ENCODE data around the gene PRPH. TPM values are rescaled to one million over a fixed set of nuclear protein-coding genes. Genes with fewer than 3 reads are reported as not detected.
"Not testable (repeated sequence)": the region's sequence is repeated elsewhere in the genome, so short reads cannot be mapped to it uniquely, and the experiment has no call there.

PRPH gene
- total RNA-seq, 2 experiments from 2014 or later: not detected

DNA sequence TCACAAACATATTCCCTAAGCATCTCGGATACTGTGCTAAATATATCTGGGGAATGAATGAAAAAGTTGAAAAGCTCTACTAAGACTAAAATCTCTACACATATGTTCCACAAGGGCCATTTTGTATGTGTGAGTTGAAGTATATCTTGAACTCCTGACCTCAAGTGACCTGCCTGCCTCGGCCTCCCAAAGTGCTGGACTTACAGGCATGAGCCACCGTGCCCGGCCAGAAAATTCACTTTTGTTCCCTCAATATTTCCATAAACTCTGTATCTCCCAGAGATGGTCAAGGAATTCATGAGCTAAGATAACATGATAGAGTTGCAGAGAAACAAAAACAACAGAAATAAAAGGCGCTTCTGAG is 31.6 kb upstream of the PRPH start:
- ATAC-seq: no peak

GRCh38 chr12:49264466-49264872 is 30.5 kb upstream of the PRPH start:
- DNase-seq (peak; percentile 71), ATAC-seq (peak; percentile 63)
- H3K4me3 Mint-ChIP-seq: peak overlapping the region; percentile 99
- H3K9me3 Mint-ChIP-seq (ENCODE audit: insufficient read depth): no peaks in the 10 kb centered on the region
- no peaks in the 10 kb centered on the region for H3K27me3 Mint-ChIP-seq (ENCODE audit: low read depth)
- peak overlapping the region; percentile 99 for H3K27ac Mint-ChIP-seq
- H3K4me1 Mint-ChIP-seq (ENCODE audit: low read depth): peaks cover 44% of the 10 kb centered on the region
- H3K36me3 Mint-ChIP-seq (ENCODE audit: low read depth): peaks cover 39% of the 10 kb centered on the region
- ChIA-PET CTCF (interaction anchor here (1.2 to 2.8 kb wide), 7 partner anchors 11 to 177 kb away, joined by 3 to 14 read pairs (median 6); partner anchors contain the start of gene DNAJC22), POLR2A (interaction anchor here (0.8 to 4.4 kb wide), 11 partner anchors 12 to 477 kb away, joined by 3 to 49 read pairs (median 4); partner anchors contain the start of genes SPATS2, TMBIM6, TROAP and TUBA1A)

More for the DNA sequence above, 31.6 kb upstream of the PRPH start:
- no peaks in the 10 kb centered on the region for H3K27me3 Mint-ChIP-seq (ENCODE audit: low read depth)
- peak overlapping the region; percentile 55 for H3K27ac Mint-ChIP-seq
- no peaks in the 10 kb centered on the region for H3K9me3 Mint-ChIP-seq (ENCODE audit: insufficient read depth)
- peaks cover 28% of the 10 kb centered on the region for H3K36me3 Mint-ChIP-seq (ENCODE audit: low read depth)
- DNase-seq: no peak
- peak overlapping the region; percentile 85 for H3K4me3 Mint-ChIP-seq
- H3K4me1 Mint-ChIP-seq (ENCODE audit: low read depth): peaks cover 35% of the 10 kb centered on the region
- ChIA-PET CTCF (interaction anchor here (1.0 to 2.8 kb wide), 9 partner anchors 10 to 176 kb away, joined by 3 to 14 read pairs (median 4); partner anchors contain the start of gene TUBA1B), POLR2A (interaction anchor here (0.5 to 4.4 kb wide), 10 partner anchors 10 to 478 kb away, joined by 3 to 49 read pairs (median 4); partner anchors contain the start of genes TMBIM6, TROAP, TUBA1A and TUBA1B)

GRCh38 chr12:49264873-49265792 is 29.8 kb upstream of the PRPH start, which contains the start of gene TUBA1C:
TSS of gene TUBA1C (plus strand) at chr12:49265082. CDS start at chr12:49265182, 100 bp downstream.
- Mint-ChIP-seq H3K4me3 (peak within 1 kb of the TSS; percentile 99), H3K9me3 (ENCODE audit: insufficient read depth) (no peaks in the 10 kb centered on the region), H3K36me3 (ENCODE audit: low read depth) (peaks cover 45% of the 10 kb centered on the region), H3K27ac (peak within 1 kb of the TSS; percentile 99), H3K4me1 (ENCODE audit: low read depth) (peaks cover 49% of the 10 kb centered on the region), H3K27me3 (ENCODE audit: low read depth) (no peaks in the 10 kb centered on the region)
- ChIA-PET CTCF (interaction anchor here (1.1 to 4.3 kb wide), 7 partner anchors 24 to 177 kb away, joined by 3 to 18 read pairs (median 6); partner anchors contain the start of genes C1QL4 and DNAJC22), POLR2A (interaction anchor here (0.5 to 4.4 kb wide), 22 partner anchors 10 to 698 kb away, joined by 3 to 49 read pairs (median 3); partner anchors contain the start of genes PRPH, SPATS2, TMBIM6 and TROAP)
- ATAC-seq (peak; percentile 88), DNase-seq (peak; percentile 94)

DNA sequence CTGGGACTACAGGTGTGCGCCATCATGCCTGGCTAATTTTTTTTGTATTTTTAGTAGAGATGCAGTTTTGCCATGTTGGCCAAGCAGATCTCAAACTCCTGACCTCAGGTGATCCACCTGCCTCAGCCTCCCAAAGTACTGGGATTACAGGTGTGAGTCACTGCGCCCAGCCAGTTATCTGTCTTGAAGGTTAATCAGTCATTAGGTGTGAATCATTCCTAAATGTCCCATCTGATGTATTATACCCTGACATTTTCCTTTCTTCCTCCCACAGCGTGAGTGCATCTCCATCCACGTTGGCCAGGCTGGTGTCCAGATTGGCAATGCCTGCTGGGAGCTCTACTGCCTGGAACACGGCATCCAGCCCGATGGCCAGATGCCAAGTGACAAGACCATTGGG is 25.8 kb upstream of the PRPH start:
- DNase-seq; ATAC-seq; H3K27ac Mint-ChIP-seq; POLR2A ChIA-PET; H3K9me3 Mint-ChIP-seq (ENCODE audit: insufficient read depth); H3K4me3 Mint-ChIP-seq; H3K27me3 Mint-ChIP-seq (ENCODE audit: low read depth): not testable (repeated sequence)
- peaks cover 62% of the 10 kb centered on the region for H3K36me3 Mint-ChIP-seq (ENCODE audit: low read depth)
- CTCF ChIA-PET: interaction anchor here (1.0 to 4.3 kb wide), 3 partner anchors 8 to 73 kb away, joined by 3 to 18 read pairs (median 4); no protein-coding TSS in a partner anchor
- H3K4me1 Mint-ChIP-seq (ENCODE audit: low read depth): peaks cover 39% of the 10 kb centered on the region

DNA sequence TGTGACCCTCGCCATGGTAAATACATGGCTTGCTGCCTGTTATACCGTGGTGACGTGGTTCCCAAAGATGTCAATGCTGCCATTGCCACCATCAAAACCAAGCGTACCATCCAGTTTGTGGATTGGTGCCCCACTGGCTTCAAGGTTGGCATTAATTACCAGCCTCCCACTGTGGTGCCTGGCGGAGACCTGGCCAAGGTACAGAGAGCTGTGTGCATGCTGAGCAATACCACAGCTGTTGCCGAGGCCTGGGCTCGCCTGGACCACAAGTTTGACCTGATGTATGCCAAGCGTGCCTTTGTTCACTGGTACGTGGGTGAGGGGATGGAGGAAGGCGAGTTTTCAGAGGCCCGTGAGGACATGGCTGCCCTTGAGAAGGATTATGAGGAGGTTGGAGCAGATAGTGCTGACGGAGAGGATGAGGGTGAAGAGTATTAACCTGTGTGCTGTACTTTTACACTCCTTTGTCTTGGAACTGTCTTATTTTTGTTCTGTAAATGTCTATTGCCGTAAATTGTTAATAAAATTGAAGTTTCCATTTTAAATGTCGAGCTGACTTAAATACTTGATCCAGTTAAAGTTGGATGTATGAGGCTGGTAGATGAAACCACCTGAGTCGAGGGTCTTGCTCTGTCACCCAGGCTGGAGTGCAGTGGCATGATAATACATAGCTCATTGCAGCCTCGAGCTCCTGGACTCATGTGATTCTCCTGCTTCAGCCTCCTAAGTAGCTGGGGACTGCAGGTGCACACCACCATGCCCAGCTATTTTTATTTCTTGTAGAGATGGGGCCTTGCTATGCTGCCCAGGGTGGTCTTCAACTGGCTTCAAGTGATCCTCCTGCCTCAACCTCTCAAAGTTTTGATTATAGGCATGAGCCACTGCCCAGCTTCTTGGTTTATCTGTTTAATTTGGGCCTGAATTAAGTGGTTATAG is 21.9 kb upstream of the PRPH start:
- Mint-ChIP-seq H3K4me1 (ENCODE audit: low read depth) (peaks cover 18% of the 10 kb centered on the region), H3K27me3 (ENCODE audit: low read depth) (no peaks in the 10 kb centered on the region), H3K9me3 (ENCODE audit: insufficient read depth) (no peaks in the 10 kb centered on the region), H3K4me3 (no peak overlapping the region), H3K27ac (no peak overlapping the region), H3K36me3 (ENCODE audit: low read depth) (peaks cover 48% of the 10 kb centered on the region)
- ATAC-seq (no peak), DNase-seq (no peak)
- ChIA-PET CTCF (interaction anchor here (1.0 kb wide), 1 partner anchor 50 kb away, joined by 3 read pairs; no protein-coding TSS in a partner anchor), POLR2A (interaction anchor here (0.8 to 1.5 kb wide), 2 partner anchors 9 to 74 kb away, joined by 3 read pairs; partner anchors contain the start of gene DNAJC22)

- H3K27ac Mint-ChIP-seq: no peak overlapping the region
- CTCF ChIA-PET: interaction anchor here (1.0 to 1.2 kb wide), 2 partner anchors 49 to 65 kb away, joined by 3 read pairs; no protein-coding TSS in a partner anchor
- no peaks in the 10 kb centered on the region for H3K9me3 Mint-ChIP-seq (ENCODE audit: insufficient read depth)
- ATAC-seq (no peak), DNase-seq (no peak)
- POLR2A ChIA-PET: interaction anchor here (0.8 to 1.7 kb wide), 4 partner anchors 7 to 73 kb away, joined by 3 to 4 read pairs (median 3); partner anchors contain the start of gene DNAJC22
- no peak overlapping the region for H3K4me3 Mint-ChIP-seq
- peaks cover 42% of the 10 kb centered on the region for H3K36me3 Mint-ChIP-seq (ENCODE audit: low read depth)
- no peaks in the 10 kb centered on the region for H3K27me3 Mint-ChIP-seq (ENCODE audit: low read depth)
- peaks cover 11% of the 10 kb centered on the region for H3K4me1 Mint-ChIP-seq (ENCODE audit: low read depth)
Measured at GRCh38 chr12:49273726-49274395, 21.1 kb upstream of the PRPH start.

GRCh38 chr12:49274396-49275069 is 20.4 kb upstream of the PRPH start:
- ChIA-PET CTCF (interaction anchor here (0.6 to 1.2 kb wide), 3 partner anchors 14 to 175 kb away, joined by 3 read pairs; no protein-coding TSS in a partner anchor), POLR2A (interaction anchor here (1.2 to 1.7 kb wide), 2 partner anchors 8 to 9 kb away, joined by 3 to 4 read pairs; no protein-coding TSS in a partner anchor)
- ATAC-seq: no peak
- Mint-ChIP-seq H3K4me3 (no peak overlapping the region), H3K9me3 (ENCODE audit: insufficient read depth) (no peaks in the 10 kb centered on the region), H3K27ac (no peak overlapping the region), H3K4me1 (ENCODE audit: low read depth) (peaks cover 8% of the 10 kb centered on the region), H3K36me3 (ENCODE audit: low read depth) (peaks cover 36% of the 10 kb centered on the region), H3K27me3 (ENCODE audit: low read depth) (no peaks in the 10 kb centered on the region)
- DNase-seq: no peak

DNA sequence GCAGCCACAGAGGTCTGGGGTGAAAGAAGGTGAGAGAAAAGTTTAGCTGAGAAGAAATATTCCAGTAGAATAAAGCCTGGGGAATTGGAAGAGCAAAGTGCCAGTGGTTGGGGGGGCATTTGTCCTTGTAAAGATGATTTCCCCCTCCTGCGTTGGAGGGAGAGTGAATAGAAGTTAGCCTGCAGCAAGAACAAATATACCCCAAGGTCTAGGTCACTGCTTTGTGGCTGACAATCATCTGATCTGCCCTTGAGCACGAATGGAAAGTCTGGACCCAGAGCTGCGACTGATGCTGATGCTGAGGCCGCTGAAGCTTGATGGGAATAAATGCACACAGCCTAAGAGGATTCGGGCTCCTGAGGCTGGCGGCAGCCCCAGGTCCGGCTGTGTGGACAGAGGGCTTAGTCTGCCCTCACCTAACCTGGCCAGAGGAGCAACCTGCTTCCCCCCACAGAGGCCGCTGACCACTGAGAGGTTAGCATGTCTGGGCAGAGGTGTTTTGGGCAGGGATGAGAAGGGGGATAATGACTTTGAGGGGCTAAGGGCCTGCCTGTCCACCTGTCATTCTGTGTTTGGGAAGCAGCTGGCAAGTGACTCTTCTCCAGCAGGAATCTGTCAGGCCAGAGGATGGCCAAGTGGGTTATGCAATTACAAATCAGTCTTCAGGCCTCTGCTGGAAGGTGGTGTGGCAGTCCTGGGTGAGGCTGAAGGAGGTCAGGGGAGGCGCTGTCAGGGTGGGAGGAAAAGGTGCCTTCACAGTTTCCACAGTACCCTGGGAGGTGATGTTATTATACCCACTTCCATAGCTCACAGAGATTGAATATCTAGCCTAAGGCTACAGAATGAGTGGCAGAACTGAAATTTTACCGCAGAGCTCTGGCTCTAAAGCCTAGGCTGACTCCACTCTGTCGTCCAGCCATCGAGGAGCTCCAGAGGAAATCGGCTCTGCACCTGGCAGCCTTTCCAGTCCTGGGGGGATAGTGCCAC is 18.4 kb upstream of the PRPH start:
- DNase-seq: no peak
- ChIA-PET CTCF (interaction anchor here (0.6 to 1.5 kb wide), 7 partner anchors 8 to 212 kb away, joined by 3 to 4 read pairs (median 3); partner anchors contain the start of gene PRPH), POLR2A (interaction anchor here (0.6 kb wide), 1 partner anchor 112 kb away, joined by 3 read pairs; no protein-coding TSS in a partner anchor)
- Mint-ChIP-seq H3K9me3 (ENCODE audit: insufficient read depth) (no peaks in the 10 kb centered on the region), H3K27me3 (ENCODE audit: low read depth) (peaks cover 3% of the 10 kb centered on the region), H3K36me3 (ENCODE audit: low read depth) (peaks cover 24% of the 10 kb centered on the region), H3K4me1 (ENCODE audit: low read depth) (no peaks in the 10 kb centered on the region), H3K27ac (no peak overlapping the region), H3K4me3 (no peak overlapping the region)
- no peak for ATAC-seq

DNA sequence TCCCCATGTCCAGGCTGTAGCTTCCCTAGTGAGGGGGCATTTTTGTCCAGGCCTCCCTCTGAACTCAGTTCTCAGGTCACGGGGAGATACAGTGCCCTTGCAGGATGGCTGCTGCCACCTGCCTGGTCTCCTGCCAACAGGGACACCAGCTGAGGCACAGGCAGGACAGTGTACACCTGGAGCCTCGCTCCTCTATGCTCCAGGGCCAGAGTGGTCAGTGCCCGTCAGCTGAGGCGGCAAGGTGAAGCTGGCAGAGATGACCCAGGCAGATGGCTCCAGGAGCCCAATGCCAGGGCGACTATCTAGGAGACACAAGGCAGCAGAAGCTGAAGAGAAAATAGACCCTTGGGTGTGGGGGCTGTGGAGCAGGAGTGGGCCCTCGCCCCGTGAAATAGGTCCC is 17.5 kb upstream of the PRPH start:
- Mint-ChIP-seq H3K27ac (no peak overlapping the region), H3K4me3 (no peak overlapping the region), H3K4me1 (ENCODE audit: low read depth) (no peaks in the 10 kb centered on the region), H3K9me3 (ENCODE audit: insufficient read depth) (no peaks in the 10 kb centered on the region), H3K27me3 (ENCODE audit: low read depth) (peaks cover 5% of the 10 kb centered on the region), H3K36me3 (ENCODE audit: low read depth) (peaks cover 21% of the 10 kb centered on the region)
- no peak for ATAC-seq
- ChIA-PET POLR2A (interaction anchor here (0.9 to 1.1 kb wide), 2 partner anchors 12 to 13 kb away, joined by 3 to 4 read pairs; partner anchors contain the start of gene TUBA1C), CTCF (interaction anchor here (0.6 to 1.5 kb wide), 6 partner anchors 9 to 145 kb away, joined by 3 to 4 read pairs (median 3); partner anchors contain the start of gene PRPH)
- no peak for DNase-seq
